Upper lobe of right lung (tissue), 1 donor: Measurements from ENCODE around the gene DAB1. TPM values are rescaled to one million over a fixed set of nuclear protein-coding genes. Genes with fewer than 3 reads are reported as not detected.

Experiments used
- ATAC-seq: fragments of 200-7000 bp; cut with Tn5 transposase; one replicate; pipeline ENCODE4 v1.9.1; 2020; ENCODE audit warnings: mild to moderate bottlenecking, moderate library complexity
- DNase-seq: peaks from one replicate; pipeline ENCODE4 v3.0.0-alpha.2; 2020
- H3K27ac ChIP-seq: fragments of 200-600 bp; one replicate; pipeline ENCODE4 v1.8.0; 2022
- H3K27me3 ChIP-seq: fragments of 200-600 bp; one replicate; pipeline ENCODE4 v1.8.0; 2022; ENCODE audit warnings: mild to moderate bottlenecking
- H3K36me3 ChIP-seq: fragments of 200-600 bp; one replicate; pipeline ENCODE4 v1.8.0; 2022
- H3K4me1 ChIP-seq: fragments of 200-600 bp; one replicate; pipeline ENCODE4 v1.8.0; 2022
- H3K4me3 ChIP-seq: fragments of 200-600 bp; one replicate; pipeline ENCODE4 v1.8.0; 2022; ENCODE audit warnings: mild to moderate bottlenecking
- H3K9me3 ChIP-seq: fragments of 200-600 bp; one replicate; pipeline ENCODE4 v1.8.0; 2022
- intact Hi-C: fragments of 100-400 bp; cut with DNase I; formaldehyde crosslinking; loops from one replicate; pipeline ENCODE4 v1.11.0; 2022
- total RNA-seq: library from RNA; stranded (reverse); fragmentation: NEBNext Ultra II Directional; extraction: Animal tissue kit (Norgen Biotek cat#: 25700); gene quantifications from one replicate; pipeline ENCODE4 v1.2.1, GENCODE V29; 2021
- TF ChIP-seq, protein P1 (sequence below): fragments of 200-600 bp; IDR thresholded peaks from one replicate; pipeline ENCODE4 v1.8.0; 2022; ENCODE audit warnings: antibody characterized with exemption
- donor health status: DM: no; HTN: yes; CAD: no; lungs with severe emphysema.

The DAB1 gene
- total RNA-seq, 1 donor from 2014 or later = 0.29 TPM

DNA sequence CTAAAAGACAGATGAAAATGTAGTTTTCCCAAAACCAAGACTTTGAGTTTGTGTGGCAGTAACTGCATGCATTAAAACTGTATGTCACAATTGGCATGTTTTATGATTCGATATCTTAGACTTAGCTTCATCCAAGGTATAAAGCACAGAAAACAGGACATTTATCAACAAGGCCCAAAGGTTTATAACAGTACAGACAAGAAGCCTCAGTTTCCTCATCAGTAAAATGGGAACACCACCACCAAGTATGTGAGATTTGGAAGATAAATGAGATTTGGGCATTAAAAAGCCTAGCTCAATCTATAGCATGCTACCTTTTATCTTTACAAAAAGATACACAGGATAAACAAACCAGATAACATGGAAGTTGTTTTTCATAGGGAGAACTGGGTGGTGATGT is 128.5 kb downstream of the DAB1 start:
- H3K27ac ChIP-seq = no peak overlapping the region
- no peaks in the 10 kb centered on the region for H3K4me1 ChIP-seq
- no peaks in the 10 kb centered on the region for H3K27me3 ChIP-seq
- DNase-seq (no peak), ATAC-seq (no peak)
- TF ChIP-seq, protein P1, sequence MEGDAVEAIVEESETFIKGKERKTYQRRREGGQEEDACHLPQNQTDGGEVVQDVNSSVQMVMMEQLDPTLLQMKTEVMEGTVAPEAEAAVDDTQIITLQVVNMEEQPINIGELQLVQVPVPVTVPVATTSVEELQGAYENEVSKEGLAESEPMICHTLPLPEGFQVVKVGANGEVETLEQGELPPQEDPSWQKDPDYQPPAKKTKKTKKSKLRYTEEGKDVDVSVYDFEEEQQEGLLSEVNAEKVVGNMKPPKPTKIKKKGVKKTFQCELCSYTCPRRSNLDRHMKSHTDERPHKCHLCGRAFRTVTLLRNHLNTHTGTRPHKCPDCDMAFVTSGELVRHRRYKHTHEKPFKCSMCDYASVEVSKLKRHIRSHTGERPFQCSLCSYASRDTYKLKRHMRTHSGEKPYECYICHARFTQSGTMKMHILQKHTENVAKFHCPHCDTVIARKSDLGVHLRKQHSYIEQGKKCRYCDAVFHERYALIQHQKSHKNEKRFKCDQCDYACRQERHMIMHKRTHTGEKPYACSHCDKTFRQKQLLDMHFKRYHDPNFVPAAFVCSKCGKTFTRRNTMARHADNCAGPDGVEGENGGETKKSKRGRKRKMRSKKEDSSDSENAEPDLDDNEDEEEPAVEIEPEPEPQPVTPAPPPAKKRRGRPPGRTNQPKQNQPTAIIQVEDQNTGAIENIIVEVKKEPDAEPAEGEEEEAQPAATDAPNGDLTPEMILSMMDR = no peak
- no peaks in the 10 kb centered on the region for H3K36me3 ChIP-seq
- no peaks in the 10 kb centered on the region for H3K9me3 ChIP-seq
- intact Hi-C loops = no loop called here
- H3K4me3 ChIP-seq = no peak overlapping the region

DNA sequence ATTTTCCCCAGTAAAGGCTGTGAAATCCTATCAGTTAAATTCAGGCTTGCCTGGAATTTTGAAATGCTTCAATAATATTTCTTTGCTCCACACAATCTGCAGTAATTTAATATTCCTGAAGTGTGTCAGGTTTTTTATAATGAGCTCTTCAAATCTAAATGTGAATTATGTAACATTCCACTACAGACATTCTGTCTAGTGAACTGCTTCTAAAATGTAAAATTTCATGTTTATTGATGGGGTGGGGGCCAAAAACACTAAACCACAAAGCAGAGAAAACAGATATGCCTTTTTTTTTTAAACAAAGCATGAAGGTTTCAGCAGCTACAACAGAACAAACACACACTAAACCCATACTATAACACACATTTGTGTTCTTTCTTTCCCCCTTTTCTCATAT is 129.7 kb downstream of the DAB1 start:
- no peak for DNase-seq
- TF ChIP-seq, protein P1 = no peak
- no peaks in the 10 kb centered on the region for H3K9me3 ChIP-seq
- H3K27me3 ChIP-seq = no peaks in the 10 kb centered on the region
- intact Hi-C loops = no loop called here
- H3K4me1 ChIP-seq = no peaks in the 10 kb centered on the region
- no peak overlapping the region for H3K27ac ChIP-seq
- H3K4me3 ChIP-seq = no peak overlapping the region
- H3K36me3 ChIP-seq = no peaks in the 10 kb centered on the region
- ATAC-seq = no peak

DNA sequence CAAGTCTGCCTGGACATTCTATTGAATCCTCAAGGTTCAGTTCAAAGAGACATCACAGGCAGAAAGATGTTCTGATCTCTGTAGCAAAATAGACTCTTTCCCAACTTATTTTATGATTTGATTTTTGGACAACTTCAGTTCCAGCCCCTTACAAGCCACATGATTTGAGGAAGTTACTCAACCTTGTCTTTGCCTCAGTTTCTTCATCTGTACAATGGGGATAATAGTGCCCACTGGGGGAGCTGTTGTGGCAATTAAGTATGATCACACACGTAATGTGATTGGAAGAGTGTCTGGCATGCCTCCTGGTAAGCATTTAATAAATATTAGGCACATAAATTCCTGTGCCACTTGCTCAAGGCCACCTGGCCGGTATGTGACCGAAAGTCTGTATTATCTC is 130.6 kb downstream of the DAB1 start:
- ATAC-seq (no peak), DNase-seq (no peak)
- no peaks in the 10 kb centered on the region for H3K36me3 ChIP-seq
- H3K27ac ChIP-seq = no peak overlapping the region
- intact Hi-C loops = no loop called here
- H3K9me3 ChIP-seq = no peaks in the 10 kb centered on the region
- H3K4me3 ChIP-seq = no peak overlapping the region
- H3K27me3 ChIP-seq = no peaks in the 10 kb centered on the region
- H3K4me1 ChIP-seq = no peaks in the 10 kb centered on the region
- TF ChIP-seq, protein P1 = no peak

DNA sequence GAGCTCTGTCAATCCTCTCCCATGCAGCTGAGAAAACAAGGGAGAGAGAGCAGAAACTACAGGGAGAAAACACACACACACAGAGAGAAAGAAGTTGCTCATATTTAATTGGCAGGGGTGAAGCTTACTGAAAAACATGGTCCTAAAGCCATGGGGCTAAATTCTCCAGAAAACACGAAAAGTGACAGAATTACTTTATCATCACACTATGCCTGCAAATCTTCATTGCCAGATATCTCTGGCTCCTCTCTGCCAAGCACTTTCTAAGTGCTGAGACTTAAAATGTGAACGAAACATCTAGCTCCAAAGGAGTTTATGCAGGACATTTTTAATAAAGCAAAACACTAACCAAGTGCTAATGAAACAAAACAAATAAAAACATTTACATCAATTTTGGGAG is 134.1 kb downstream of the DAB1 start:
- H3K4me3 ChIP-seq = no peak overlapping the region
- intact Hi-C loops = no loop called here
- ATAC-seq (no peak), DNase-seq (no peak)
- no peaks in the 10 kb centered on the region for H3K9me3 ChIP-seq
- peaks cover 4% of the 10 kb centered on the region for H3K27me3 ChIP-seq
- no peaks in the 10 kb centered on the region for H3K4me1 ChIP-seq
- no peak overlapping the region for H3K27ac ChIP-seq
- TF ChIP-seq, protein P1 = no peak
- H3K36me3 ChIP-seq = no peaks in the 10 kb centered on the region

DNA sequence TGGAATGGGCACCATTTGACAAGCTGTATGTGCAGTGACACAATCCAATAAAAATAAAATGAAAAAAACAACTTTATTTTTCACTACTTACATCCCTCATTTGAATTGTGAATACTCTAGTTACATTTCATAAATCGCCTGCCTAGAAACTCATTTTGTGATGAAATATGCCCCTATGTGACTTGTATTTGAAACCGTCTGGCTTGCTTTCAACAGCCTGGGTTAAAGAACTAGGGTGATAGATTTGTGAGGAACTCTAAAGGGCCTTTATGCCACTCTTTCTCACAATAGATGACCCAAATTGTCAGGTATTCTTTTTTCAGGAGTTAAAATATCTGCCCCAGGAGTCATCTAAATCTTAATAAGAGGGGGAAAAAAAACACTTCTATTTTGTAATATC is 137.9 kb downstream of the DAB1 start:
- intact Hi-C loops = no loop called here
- Histone ChIP-seq H3K4me3 (no peak overlapping the region), H3K27me3 (peaks cover 4% of the 10 kb centered on the region), H3K36me3 (no peaks in the 10 kb centered on the region), H3K27ac (no peak overlapping the region), H3K4me1 (no peaks in the 10 kb centered on the region), H3K9me3 (no peaks in the 10 kb centered on the region)
- ATAC-seq = no peak
- DNase-seq = no peak
- TF ChIP-seq, protein P1 = no peak

DNA sequence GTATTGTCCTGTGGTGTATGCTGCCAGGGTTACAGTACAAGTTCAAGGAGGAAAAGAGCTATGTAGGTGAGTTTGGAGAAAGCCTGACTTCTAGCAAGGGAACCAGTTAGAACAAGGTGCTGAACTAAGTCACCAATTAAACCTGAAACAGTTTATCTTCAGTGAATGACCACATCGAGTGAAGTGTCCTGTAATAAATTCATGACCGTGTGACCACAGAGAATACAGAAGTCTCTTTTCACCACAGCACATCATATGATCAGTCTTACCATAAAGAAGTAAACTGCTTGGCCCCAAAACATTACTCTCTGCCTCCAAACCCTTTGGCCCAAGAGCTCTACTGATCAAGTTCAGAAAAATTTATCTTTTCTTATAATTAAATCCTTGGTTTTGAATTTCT is 141.4 kb downstream of the DAB1 start:
- Histone ChIP-seq H3K4me1 (no peaks in the 10 kb centered on the region), H3K27ac (no peak overlapping the region), H3K9me3 (no peaks in the 10 kb centered on the region), H3K27me3 (peaks cover 4% of the 10 kb centered on the region), H3K4me3 (no peak overlapping the region), H3K36me3 (no peaks in the 10 kb centered on the region)
- TF ChIP-seq, protein P1 = no peak
- no peak for ATAC-seq
- no peak for DNase-seq
- intact Hi-C loops = no loop called here
